ENCODE data around the gene MS4A4E.
"Not testable (repeated sequence)": the region's sequence is repeated elsewhere in the genome, so short reads cannot be mapped to it uniquely, and the experiment has no call there.

- TF ChIP-seq CTCF, POLR2A (IDR thresholded peaks at IDR 0.05): not testable (repeated sequence)
Observed at GRCh38 chr11:60192564-60192963, 50.4 kb downstream of the MS4A4E start.

All from adrenal gland (tissue), 5 donors.